Limb (tissue), 2 donors: ENCODE data around the gene PAMR1.
A peak's percentile ranks its signal among the peaks of the same experiment; 100 is the strongest.

Experiments used
- DNase-seq, 2 donors: peaks; one replicate each; pipeline ENCODE4 v3.0.0-alpha.2; 2016; ENCODE audit errors: extremely low spot score in 2 of 2

Gene PAMR1

DNA sequence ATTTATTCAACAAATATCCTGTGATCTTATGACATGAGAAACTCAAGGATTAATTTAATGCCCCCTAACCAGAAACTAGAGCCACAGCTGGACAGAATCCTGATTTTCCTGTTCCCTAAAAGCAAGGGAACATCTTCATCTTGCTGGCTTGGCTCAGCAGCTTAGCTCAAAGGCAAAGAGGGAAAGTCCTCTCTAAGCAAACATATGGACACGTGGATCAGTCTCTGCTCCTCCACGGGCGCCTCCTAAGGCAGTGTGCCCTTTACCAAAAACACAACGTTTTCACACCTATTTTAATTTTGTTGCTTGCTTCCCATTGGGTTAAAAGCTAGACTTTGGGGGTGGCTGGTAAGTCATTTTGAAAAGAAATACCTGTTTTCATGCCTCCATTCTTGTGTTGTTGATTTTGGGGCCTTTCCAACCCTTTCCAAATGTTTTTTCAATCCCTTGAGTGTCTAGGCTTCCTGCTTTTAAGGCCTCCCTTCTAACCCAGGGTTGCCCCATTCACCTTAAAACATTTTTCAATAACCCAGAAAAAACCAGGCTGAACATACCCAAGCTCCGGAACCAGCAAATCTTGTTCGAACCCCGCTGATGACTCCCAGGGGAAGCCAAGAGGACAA lies 121.5 kb downstream of the PAMR1 start:
- DNase-seq: no peak

DNA sequence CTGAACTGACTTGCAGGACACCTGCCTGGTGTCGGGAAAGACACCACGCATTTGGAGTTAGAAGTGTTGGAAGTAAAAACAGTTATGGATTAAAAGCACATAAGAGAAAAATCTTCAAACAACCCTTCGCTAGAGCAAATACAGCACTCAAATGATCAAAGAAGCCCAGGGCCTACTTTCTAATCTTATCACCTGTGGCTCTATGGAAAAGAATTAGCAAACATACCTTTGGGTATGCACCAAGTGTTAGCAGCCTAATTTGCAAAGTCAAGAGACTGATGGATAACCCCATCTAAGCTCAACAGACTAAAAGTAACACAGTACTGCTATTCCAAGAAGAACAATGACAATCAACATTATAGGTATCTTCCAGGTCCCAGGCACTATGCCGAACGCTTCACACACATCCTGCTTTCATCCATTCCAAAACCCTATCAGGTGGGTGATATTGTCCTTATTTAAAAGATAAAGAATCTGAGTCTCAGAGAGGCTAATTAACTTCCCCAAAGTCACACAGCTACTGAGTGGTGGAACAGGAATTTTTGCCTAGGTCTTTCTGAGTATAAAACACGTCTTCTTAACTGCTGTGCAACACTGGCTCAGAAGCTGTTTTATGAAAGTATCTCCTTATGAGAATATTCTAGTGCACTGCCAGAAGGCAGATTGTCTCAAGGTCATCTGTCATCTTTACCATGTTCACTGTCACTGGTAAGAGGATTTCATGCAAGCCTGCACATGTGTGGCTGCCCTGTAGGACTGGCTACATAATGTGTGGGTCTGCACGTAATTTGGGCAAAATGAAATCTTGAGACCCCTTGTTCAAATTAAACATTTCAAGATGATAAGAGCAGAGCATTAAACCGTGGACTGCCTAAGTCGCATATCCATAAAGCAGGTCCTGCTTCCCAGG lies 122.4 kb downstream of the PAMR1 start:
- DNase-seq: no peak

DNA sequence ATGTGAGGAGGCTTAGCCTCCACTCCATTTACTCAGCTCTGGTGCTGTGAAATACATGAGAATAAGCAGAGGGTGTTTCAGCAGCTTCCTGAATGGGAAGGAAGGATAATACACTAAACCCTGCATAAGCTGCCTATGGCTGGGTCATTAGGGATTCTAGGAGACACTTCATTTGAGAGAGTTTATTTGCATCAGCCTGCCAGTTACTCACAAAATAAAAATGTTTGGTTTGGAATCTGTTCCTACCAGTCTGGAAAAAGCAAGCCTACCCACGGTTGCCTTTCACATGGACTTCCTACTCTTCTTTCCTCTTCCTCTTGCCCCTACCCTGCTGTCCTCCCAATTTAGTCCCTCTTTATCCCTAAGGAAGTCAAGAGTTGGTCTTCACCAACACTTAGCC lies 126.5 kb downstream of the PAMR1 start:
- no peak for DNase-seq

DNA sequence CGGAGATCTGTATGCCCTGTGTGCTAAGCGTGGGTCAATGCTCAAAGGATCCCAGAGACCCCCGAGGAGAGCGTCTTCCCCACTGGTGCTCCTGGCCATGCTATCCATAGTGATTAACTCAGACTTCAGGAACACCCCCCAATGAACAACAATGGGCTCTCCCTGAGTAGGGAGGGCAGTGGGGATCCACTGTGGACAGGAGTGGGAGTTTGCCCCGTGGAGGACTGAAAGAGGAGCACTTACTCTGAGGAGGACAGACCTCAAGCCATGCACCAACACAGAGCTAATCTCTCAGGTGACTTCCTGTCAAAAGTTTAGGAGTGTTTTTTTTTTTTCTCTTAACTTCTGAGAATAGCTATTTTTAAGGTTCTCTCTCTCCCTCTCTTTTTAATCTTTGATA lies 130.5 kb downstream of the PAMR1 start:
- DNase-seq: no peak

DNA sequence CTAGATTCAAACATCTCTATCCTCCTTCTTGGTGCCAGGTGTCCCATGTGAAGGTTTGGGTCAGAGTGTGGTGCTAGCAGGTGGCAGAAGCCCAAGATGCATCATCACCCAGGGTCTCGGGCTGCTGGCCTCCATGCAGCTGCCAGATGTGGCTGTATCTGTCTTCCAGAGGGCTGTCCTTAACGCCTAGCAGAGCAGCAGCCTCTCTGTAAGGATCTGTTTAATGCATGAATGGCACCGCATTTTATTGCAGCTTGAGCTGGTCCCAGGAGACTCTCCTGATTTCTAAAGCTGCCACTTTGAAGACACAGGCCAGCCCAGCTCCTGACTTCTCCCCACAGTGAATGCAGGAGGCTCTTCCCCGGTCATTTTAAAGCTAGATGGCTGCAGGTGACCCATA lies 132.3 kb downstream of the PAMR1 start:
- DNase-seq: peak in 1 of 2 donors; percentile 27

DNA sequence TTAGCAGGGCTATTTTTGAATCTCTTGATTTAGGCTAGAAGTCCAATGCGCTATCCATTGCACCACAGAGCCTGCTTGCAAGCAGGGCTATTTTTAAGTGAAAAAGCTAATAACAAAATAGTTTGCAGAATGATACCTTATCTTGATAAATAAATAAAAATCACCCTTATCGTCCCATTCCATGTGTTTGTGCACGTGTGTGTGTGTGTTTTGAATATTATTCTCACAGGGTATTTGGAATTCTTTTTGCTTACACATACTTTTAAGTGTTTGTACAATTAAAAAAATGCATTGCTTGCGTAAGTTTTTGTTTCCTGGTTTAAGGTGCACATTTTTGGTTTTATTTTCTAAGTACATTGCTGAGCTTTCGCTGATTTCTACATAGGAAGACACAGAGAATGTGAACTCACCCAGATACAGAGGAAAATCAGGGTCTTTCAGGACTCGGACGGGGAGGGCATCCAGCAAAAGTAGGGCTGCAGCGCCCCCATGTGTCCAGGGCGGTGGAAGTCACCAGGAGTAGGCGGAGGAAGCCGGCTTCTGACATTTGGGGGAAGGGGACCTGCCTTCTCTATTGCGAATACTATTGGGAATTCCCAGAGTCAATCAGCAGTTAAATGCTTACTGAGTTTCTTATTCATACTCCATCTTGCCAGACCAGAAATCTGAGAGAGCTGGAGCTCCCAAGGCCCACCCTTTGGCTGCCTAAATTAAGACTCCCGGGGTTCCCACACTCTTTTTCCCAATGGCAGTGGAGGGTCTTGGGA lies 133.3 kb downstream of the PAMR1 start:
- peak; percentile 84 to 95 for DNase-seq

DNA sequence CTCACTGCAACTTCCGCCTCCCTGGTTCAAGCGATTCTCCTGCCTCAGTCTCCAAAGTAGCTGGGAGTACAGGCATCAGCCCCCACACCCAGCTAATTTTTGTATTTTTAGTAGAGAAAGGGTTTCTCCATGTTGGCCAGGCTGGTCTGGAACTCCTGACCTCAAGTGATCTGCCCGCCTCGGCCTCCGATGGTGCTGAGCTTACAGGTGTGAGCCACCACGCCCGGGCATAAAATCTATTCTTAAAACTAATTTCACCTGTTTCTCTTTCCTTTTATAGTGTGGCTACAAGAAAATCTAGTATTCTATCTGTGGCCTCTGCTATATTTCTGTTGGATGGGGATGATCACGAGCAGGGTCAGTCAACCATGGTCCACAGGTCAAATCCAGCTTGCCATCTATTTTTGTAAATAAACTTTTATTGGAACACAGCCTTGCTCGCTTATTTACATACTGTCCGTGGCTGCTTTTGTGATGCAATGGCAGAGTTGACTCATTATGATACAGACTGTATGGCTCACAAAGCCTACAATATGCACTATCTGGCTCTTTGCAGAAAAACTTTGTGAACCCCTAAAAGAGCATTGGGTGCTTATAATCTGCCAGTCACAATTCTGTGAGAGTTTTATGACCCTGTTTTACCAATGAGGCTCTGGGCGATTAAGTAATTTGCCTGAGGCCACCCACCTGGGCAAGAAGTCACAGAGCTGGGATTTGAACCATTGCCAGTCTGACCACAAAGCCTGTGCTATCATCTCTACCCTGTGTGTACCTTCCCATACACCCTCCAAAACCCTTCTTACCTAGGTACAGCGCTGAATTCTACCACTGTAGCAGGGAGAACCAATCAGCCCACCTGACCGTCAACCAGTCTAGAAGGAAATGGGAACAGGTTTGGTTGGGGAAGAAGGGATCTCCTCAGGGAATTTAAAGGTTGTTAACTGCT lies 134.4 kb downstream of the PAMR1 start:
- no peak for DNase-seq

DNA sequence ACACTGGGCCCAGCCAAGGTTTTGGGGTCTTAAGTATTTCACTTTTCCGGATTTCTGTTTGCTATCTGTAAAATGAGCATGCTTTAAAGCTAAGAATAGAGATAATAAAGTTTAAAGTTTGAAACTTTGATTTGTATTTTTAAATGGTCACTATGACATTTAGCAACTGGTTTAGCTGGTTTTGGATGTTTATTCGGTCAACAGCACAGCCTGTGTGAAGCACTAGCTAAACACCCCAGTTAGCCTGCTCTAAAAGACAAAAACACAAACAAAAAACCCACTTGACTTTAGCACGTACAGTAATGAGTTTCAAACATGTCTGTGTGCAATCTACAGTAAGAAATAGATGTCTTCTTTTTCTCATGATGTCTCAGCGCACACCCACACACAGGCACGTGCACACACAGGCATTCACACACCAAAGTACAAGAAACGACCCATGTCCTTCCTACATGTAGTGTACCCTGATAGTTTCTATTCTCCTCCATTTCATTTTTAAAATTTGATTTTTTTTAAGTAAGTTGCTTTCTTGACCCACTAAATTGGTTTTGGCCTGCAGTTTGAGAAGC lies 135.4 kb downstream of the PAMR1 start:
- DNase-seq: no peak

DNA sequence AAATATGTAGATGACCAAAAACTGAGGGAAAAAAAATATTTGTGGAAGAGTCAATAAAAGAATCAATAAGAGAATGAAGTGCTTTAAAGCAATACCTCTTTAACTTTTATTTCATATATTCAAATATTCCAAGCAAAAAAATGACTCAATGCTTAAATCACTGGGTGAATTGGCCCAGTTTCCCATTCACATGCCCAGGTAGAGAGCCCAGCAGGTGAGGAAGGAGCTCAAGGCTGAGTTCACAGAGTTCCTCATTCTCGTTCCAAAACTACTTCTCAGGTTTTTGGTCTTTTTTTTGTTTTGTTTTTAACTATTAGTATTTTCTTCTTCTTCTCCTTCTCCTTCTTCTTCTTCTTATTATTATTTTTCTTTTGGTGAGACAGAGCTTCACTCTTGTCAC lies 136.3 kb downstream of the PAMR1 start:
- no peak for DNase-seq

DNA sequence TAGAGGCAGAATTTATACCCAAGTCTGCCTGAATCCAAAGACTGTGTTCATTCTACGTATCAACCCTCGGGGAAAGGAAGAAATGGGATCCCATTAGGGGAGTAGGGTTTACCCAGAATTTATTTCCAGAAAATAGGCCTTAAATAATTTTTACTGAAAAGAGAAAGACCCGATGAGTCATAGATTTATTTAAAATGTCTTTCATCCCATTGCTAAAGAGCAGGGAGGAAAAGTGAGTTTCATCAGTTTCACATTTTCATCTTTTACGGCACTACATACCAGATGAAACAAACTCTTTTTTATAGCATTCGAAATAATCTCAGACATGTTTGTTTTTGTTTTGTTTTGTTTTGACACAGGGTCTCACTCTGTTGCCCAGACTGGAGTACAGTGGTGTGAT lies 137.4 kb downstream of the PAMR1 start:
- no peak for DNase-seq

DNA sequence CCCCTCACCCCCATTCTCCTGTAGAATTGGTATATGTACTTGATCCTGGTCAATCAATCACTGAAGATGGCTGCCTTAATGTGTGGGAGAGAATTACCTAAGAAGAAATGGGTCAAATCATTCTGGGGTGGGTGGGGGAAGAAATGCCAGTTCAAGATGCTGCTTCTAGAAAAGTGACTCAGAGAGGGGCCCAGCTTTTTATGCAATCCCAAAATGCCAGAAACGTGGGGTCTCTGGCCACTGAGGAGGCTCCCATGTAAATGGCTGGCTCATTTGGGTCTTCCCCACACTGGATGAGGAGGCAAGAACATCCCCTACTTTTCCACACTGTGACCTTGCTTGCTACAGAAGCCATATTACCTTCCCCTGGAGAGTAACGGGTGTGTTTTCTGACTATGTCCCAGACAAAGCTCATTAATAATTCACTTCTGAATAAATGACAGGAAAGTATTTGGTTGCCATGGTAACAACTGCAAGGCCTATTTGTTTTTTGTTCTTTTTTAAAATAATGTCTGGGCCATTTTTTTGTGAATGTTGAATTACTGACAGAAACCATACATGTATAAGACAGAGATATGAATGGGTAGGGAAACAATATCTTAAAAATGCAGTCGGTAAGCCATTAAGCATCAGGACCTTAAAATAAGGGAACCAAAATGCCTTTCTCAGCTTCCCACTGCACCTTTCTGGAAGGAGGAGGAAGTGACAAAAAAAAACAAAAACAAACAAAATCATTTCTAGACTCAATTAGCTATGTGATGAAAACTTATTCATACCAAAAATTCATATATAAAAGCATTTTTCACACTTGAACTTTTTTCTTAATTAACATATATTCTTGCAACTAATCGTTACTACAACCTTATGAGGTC lies 138.1 kb downstream of the PAMR1 start:
- DNase-seq: no peak

DNA sequence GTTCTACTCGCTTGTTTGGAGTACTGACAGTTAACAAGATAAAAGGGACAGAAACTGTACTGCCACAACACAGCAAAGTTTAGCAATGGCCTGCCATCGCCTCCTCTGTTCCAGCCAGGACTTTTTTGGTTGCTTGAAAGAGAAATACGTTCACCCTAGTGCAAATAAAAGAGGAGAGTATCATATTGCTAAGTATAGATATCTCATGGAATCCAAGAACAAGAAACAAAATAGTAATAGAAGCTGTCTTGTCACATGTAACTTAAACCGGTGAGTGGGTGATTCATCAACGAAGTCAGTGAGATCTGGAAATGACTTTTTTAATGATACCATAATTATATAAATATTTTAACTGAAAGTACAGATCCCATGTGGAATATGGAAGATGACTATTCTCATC lies 141.5 kb downstream of the PAMR1 start:
- no peak for DNase-seq
